ENCODE data around the gene CUL7. TPM values are rescaled to one million over a fixed set of nuclear protein-coding genes. Genes with fewer than 3 reads are reported as not detected.

CUL7 gene
- total and polyA plus RNA-seq, 9 of the 15 experiments (the other 6 are each of a cell fraction or from before 2014, with no cell fraction given), result 0.44 to 20.1 (median 8.6) TPM

- TF ChIP-seq ZNF239 (CRISPR knock-in tag; IDR thresholded peaks at IDR 0.05) (no peak; the same call in 1 of the 2 replicates), ATF3 (IDR thresholded peaks at IDR 0.05) (no peak), ATF3 (CRISPR knock-in tag; conservative IDR thresholded peaks at IDR 0.05) (no peak), GTF2F1 (IDR thresholded peaks at IDR 0.05; ENCODE audit: low read depth, low read length) (peak; percentile 73; the same call in 1 of the 2 replicates), DLX4 (CRISPR knock-in tag; IDR thresholded peaks at IDR 0.05) (no peak), PBX2 (CRISPR knock-in tag; IDR thresholded peaks at IDR 0.05; ENCODE audit: low read depth) (no peak), PBX2 (tag; conservative IDR thresholded peaks at IDR 0.05; ENCODE audit: low read depth) (no peak), IFI16 (CRISPR knock-in tag; IDR thresholded peaks at IDR 0.05) (no peak), ZNF764 (CRISPR knock-in tag; IDR thresholded peaks at IDR 0.05; ENCODE audit: low read depth) (peak; percentile 78), ZNF77 (CRISPR knock-in tag; IDR thresholded peaks at IDR 0.05) (no peak), ZC3H11A (IDR thresholded peaks at IDR 0.05; ENCODE audit: low read depth, low read length) (peak; percentile 38; the same call in 1 of the 2 replicates), TAL1 (IDR thresholded peaks at IDR 0.05) (no peak), RBM34 (IDR thresholded peaks at IDR 0.05; ENCODE audit: borderline replicate concordance, insufficient read depth, low read length) (no peak), FOXP1 (CRISPR knock-in tag; IDR thresholded peaks at IDR 0.05) (peak; percentile 89), BACH1 (tag; IDR thresholded peaks at IDR 0.05) (no peak), FIP1L1 (IDR thresholded peaks at IDR 0.05; ENCODE audit: low read depth, low read length, poor library complexity, severe bottlenecking) (peak; percentile 98), ELF2 (CRISPR knock-in tag; IDR thresholded peaks at IDR 0.05) (peak; percentile 86), SIN3A (IDR thresholded peaks at IDR 0.05; ENCODE audit: borderline replicate concordance in 2 of 2, control insufficient read depth in 1 of 2, low read depth in 2 of 2, low read length in 2 of 2) (peak; percentile 5 to 83; a peak in 1 of 4 replicates), NFIX (CRISPR knock-in tag; IDR thresholded peaks at IDR 0.05; ENCODE audit: low read depth) (no peak), ZBTB34 (CRISPR knock-in tag; IDR thresholded peaks at IDR 0.05) (no peak), ATF7 (IDR thresholded peaks at IDR 0.05) (peak; percentile 91), FOXJ2 (tag; IDR thresholded peaks at IDR 0.05) (no peak), ZBTB9 (CRISPR knock-in tag; IDR thresholded peaks at IDR 0.05) (peak; percentile 98)
Measured at GRCh38 chr6:43053545-43054205, at the start of gene CUL7 (continued).
